IMR-90 (cell line): ENCODE measurements around the gene CDK18. TPM values are rescaled to one million over a fixed set of nuclear protein-coding genes. Genes with fewer than 3 reads are reported as not detected.

ENCODE experiments used
- ATAC-seq: fragments of 200-7000 bp; cut with Tn5 transposase; 2 replicates; pipeline ENCODE4 v1.9.1; 2020; ENCODE audit warnings: low read depth, mild to moderate bottlenecking, moderate library complexity
- BruUV-seq: library from RNA; stranded (reverse); fragments of 400-500 nt; replicated peaks from 2 replicates; lab custom pipeline; 2021; lab: Mats Ljungman, UMichigan
- CTCF ChIA-PET: fragments of 300-600 bp; formaldehyde crosslinking; extraction: SDS; loops from one replicate; lab custom pipeline; 2021; ENCODE audit warnings: antibody characterized with exemption; lab: Yijun Ruan, JAX
- POLR2A ChIA-PET: fragments of 300-600 bp; sonication (Branson Sonifier 250); formaldehyde crosslinking; loops from one replicate; lab custom pipeline; 2022; ENCODE audit warnings: antibody characterized with exemption; ENCODE audit not compliant: unreplicated experiment; lab: Charles Lee
- DNase-seq: peaks from one replicate; pipeline ENCODE4 v3.0.0; 2013
- H2AFZ ChIP-seq: replicated peaks from 2 replicates; pipeline ENCODE3; 2013; ENCODE audit warnings: low read length, mild to moderate bottlenecking; ENCODE audit not compliant: poor library complexity
- H2AK5ac ChIP-seq: 2 replicates; pipeline ENCODE4 v1.6.1; 2013; ENCODE audit warnings: low read depth, low read length, inconsistent platforms
- H2AK9ac ChIP-seq: replicated peaks from 2 replicates; pipeline ENCODE3; 2013; ENCODE audit warnings: mild to moderate bottlenecking, low read depth, low read length, moderate library complexity; ENCODE audit not compliant: poor library complexity
- H2BK120ac ChIP-seq: 2 replicates; pipeline ENCODE4 v1.6.1; 2013; ENCODE audit warnings: low read depth, low read length, inconsistent platforms
- H2BK15ac ChIP-seq: 3 replicates; pipeline ENCODE4 v1.6.1; 2013; ENCODE audit warnings: low read depth, low read length, inconsistent platforms
- H2BK20ac ChIP-seq: 2 replicates; pipeline ENCODE4 v1.6.1; 2013; ENCODE audit warnings: low read depth, mild to moderate bottlenecking, inconsistent platforms, low read length, moderate library complexity
- H2BK5ac ChIP-seq: 2 replicates; pipeline ENCODE4 v1.6.1; 2013; ENCODE audit warnings: mild to moderate bottlenecking, low read depth, low read length, inconsistent platforms; ENCODE audit not compliant: poor library complexity, severe bottlenecking
- H3K14ac ChIP-seq: replicated peaks from 2 replicates; pipeline ENCODE4 v1.6.1; 2013; ENCODE audit warnings: low read depth, low read length, inconsistent platforms
- H3K18ac ChIP-seq: 2 replicates; pipeline ENCODE4 v1.6.1; 2013; ENCODE audit warnings: low read depth, low read length, control low read depth
- H3K23ac ChIP-seq: 2 replicates; pipeline ENCODE4 v1.6.1; 2013; ENCODE audit warnings: low read depth, low read length, inconsistent platforms
- H3K27ac ChIP-seq: 2 replicates; pipeline ENCODE4 v1.5.1; 2013; ENCODE audit warnings: mild to moderate bottlenecking, control low read depth, low read length; ENCODE audit not compliant: insufficient read depth
- H3K27me3 ChIP-seq: 2 replicates; pipeline ENCODE4 v1.6.1; 2013; ENCODE audit warnings: low read length; ENCODE audit not compliant: control insufficient read depth, insufficient read depth
- H3K36me3 ChIP-seq: 2 replicates; pipeline ENCODE4 v1.6.1; 2013; ENCODE audit warnings: low read length, mixed read lengths; ENCODE audit not compliant: control insufficient read depth, insufficient read depth
- H3K4ac ChIP-seq: 2 replicates; pipeline ENCODE4 v1.6.1; 2013; ENCODE audit warnings: low read depth, low read length, inconsistent platforms
- H3K4me1 ChIP-seq: 2 replicates; pipeline ENCODE4 v1.6.1; 2013; ENCODE audit warnings: low read length, mixed read lengths; ENCODE audit not compliant: control insufficient read depth, insufficient read depth
- H3K4me2 ChIP-seq: 2 replicates; pipeline ENCODE4 v1.6.1; 2013; ENCODE audit warnings: low read depth, mild to moderate bottlenecking, control low read depth, low read length, moderate library complexity
- H3K4me3 ChIP-seq: 2 replicates; pipeline ENCODE4 v1.5.1; 2013; ENCODE audit warnings: low read depth, mild to moderate bottlenecking, control low read depth, low read length, moderate library complexity; ENCODE audit not compliant: insufficient read depth
- H3K56ac ChIP-seq: 2 replicates; pipeline ENCODE4 v1.6.1; 2013; ENCODE audit warnings: low read length, inconsistent platforms; ENCODE audit not compliant: insufficient read depth; ENCODE audit errors: extremely low read depth
- H3K79me1 ChIP-seq, 2 experiments: 2 replicates each; pipeline ENCODE4 v1.6.1; 2013; ENCODE audit warnings: low read length in 2 of 2, inconsistent platforms in 1 of 2, low read depth in 1 of 2
- H3K9ac ChIP-seq: 2 replicates; pipeline ENCODE4 v1.6.1; 2013; ENCODE audit warnings: low read depth, low read length, control low read depth
- H3K9me1 ChIP-seq: 2 replicates; pipeline ENCODE4 v1.6.1; 2013; ENCODE audit warnings: low read length, inconsistent platforms; ENCODE audit not compliant: insufficient read depth
- H3K9me3 ChIP-seq: 2 replicates; pipeline ENCODE4 v1.6.1; 2013; ENCODE audit warnings: low read length; ENCODE audit not compliant: control insufficient read depth, insufficient read depth
- H4K20me1 ChIP-seq: 2 replicates; pipeline ENCODE4 v1.6.1; 2013; ENCODE audit warnings: low read length, inconsistent platforms; ENCODE audit not compliant: insufficient read depth
- H4K5ac ChIP-seq: 2 replicates; pipeline ENCODE4 v1.6.1; 2013; ENCODE audit warnings: mild to moderate bottlenecking, low read depth, low read length, control low read depth
- H4K8ac ChIP-seq, 2 experiments: 2 replicates each; pipeline ENCODE4 v1.6.1; 2013; ENCODE audit warnings: low read depth in 2 of 2, low read length in 2 of 2, control low read depth in 1 of 2, inconsistent platforms in 1 of 2
- H4K91ac ChIP-seq: 2 replicates; pipeline ENCODE4 v1.6.1; 2013; ENCODE audit warnings: low read depth, low read length, inconsistent platforms; ENCODE audit not compliant: insufficient read depth
- CEBPB ChIP-seq: IDR thresholded peaks from 2 replicates; pipeline ENCODE4 v1.6.1; 2012; ENCODE audit warnings: low read depth, low read length, improper control_type of control experiment
- MAFK ChIP-seq: IDR thresholded peaks from 2 replicates; pipeline ENCODE4 v1.6.1; 2012; ENCODE audit warnings: low read depth, low read length, improper control_type of control experiment
- NFE2L2 ChIP-seq: fragments of 150-350 bp; IDR thresholded peaks from 2 replicates; pipeline ENCODE4 v1.6.1; 2016; ENCODE audit warnings: low read depth, mild to moderate bottlenecking, low read length
- POLR2A ChIP-seq: IDR thresholded peaks from 2 replicates; pipeline ENCODE4 v1.6.1; 2012; ENCODE audit warnings: mild to moderate bottlenecking, low read depth, low read length
- RAD21 ChIP-seq: IDR thresholded peaks from 2 replicates; pipeline ENCODE4 v1.6.1; 2012; ENCODE audit warnings: low read length, improper control_type of control experiment
- RCOR1 ChIP-seq: IDR thresholded peaks from 2 replicates; pipeline ENCODE4 v1.6.1; 2012; ENCODE audit warnings: mild to moderate bottlenecking, low read length, improper control_type of control experiment; ENCODE audit not compliant: insufficient replicate concordance
- SMC3 ChIP-seq: fragments of 150-350 bp; IDR thresholded peaks from 2 replicates; pipeline ENCODE4 v1.6.1; 2016; ENCODE audit warnings: low read depth, mild to moderate bottlenecking, antibody characterized with exemption, low read length, moderate library complexity
- WGBS, 2 experiments: methylation state at CpG; one replicate each; pipeline versions ENCODE4 v1.1.5 to v1.1.7; 2013; ENCODE audit warnings: missing lambda C conversion rate in 2 of 2; ENCODE audit not compliant: insufficient read length in 1 of 2; ENCODE audit errors: extremely low coverage in 2 of 2; 5-methylcytosine and 5-hydroxymethylcytosine counted together
- dilution Hi-C: fragments of 300-500 bp; cut with HindIII; formaldehyde crosslinking; loops from one replicate; pipeline ENCODE4 v1.14.3; 2018; ENCODE audit warnings: low sequenced_read_pairs; ENCODE audit not compliant: unreplicated experiment
- in situ Hi-C: fragments of 300-500 bp; cut with MboI; formaldehyde crosslinking; loops from 3 replicates; pipeline ENCODE4 v1.14.3; 2019; ENCODE audit warnings: low sequenced_read_pairs, inconsistent platforms, mixed read lengths
- intact Hi-C: fragments of 100-400 bp; cut with micrococcal nuclease; formaldehyde crosslinking; loops from 2 replicates; pipeline ENCODE4 v1.10.0; 2022
- polyA plus RNA-seq, 3 experiments: library from polyadenylated mRNA; depleted of rRNA; stranded (reverse); fragments of >200 nt; gene quantifications; 2 replicates each; pipeline ENCODE4 v1.2.3, GENCODE V29; 2012; ENCODE audit warnings: low replicate concordance in 1 of 3
- total RNA-seq: library from RNA; depleted of rRNA; stranded (reverse); fragments of >200 nt; gene quantifications from 2 replicates; pipeline ENCODE4 v1.2.3, GENCODE V29; 2012
- TF ChIP-seq, protein P1 (sequence below): conservative IDR thresholded peaks from 2 replicates; pipeline ENCODE4 v1.5.1; 2012; ENCODE audit warnings: mild to moderate bottlenecking, low read depth, low read length, improper control_type of control experiment
- TF ChIP-seq, protein P2 (sequence below): fragments of 150-350 bp; IDR thresholded peaks from 2 replicates; pipeline ENCODE4 v1.6.1; 2016; ENCODE audit warnings: low read depth, mild to moderate bottlenecking, low read length, moderate library complexity, borderline replicate concordance
- TF ChIP-seq, protein P3 (sequence below): fragments of 150-350 bp; IDR thresholded peaks from 2 replicates; pipeline ENCODE4 v1.6.1; 2017; ENCODE audit warnings: mild to moderate bottlenecking, antibody characterized with exemption, low read length, low read depth

Gene CDK18
- total and polyA plus RNA-seq, 2 of the 4 experiments (the other 2 are of a cell fraction) = 0.18 to 0.48 TPM

DNA sequence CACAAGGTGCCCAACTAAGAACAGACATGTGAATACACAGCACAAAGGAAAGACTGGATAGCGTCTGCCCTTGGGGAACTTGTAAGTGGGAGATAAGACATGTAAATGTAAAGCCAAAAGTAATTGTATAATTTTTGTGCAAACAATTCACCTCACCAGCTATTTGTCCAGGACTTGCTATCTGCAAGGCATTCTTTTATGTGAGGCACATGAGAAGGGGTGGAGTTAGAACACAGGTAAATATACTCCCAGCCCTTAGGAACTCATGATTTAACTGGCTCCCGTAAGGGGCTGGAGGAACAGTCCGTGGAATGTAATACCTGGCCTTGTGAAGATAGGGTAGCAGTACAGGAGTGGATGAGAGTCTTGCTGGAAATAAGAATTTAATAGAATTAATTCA, 61.3 kb downstream of the CDK18 start:
- in situ Hi-C loops (no loop called here), intact Hi-C loops (no loop called here), dilution Hi-C loops (no loop called here)
- Histone ChIP-seq H3K36me3 (no peaks in the 10 kb centered on the region), H3K4ac (no peak overlapping the region), H2BK120ac (no peak overlapping the region), H3K14ac (no peak overlapping the region), H2BK15ac (no peak overlapping the region), H3K18ac (no peak overlapping the region), H3K23ac (no peak overlapping the region), H3K9me3 (peaks cover 7% of the 10 kb centered on the region), H4K8ac (no peak overlapping the region), H3K4me2 (no peak overlapping the region), H2AFZ (no peak overlapping the region), H2BK20ac (no peak overlapping the region), H3K56ac (no peak overlapping the region), H3K27ac (no peak overlapping the region), H3K79me1 (no peaks in the 10 kb centered on the region), H2AK5ac (no peak overlapping the region), H4K5ac (no peak overlapping the region), H3K27me3 (peaks cover 65% of the 10 kb centered on the region), H3K9me1 (no peaks in the 10 kb centered on the region), H4K20me1 (no peaks in the 10 kb centered on the region), H2BK5ac (no peak overlapping the region), H2AK9ac (no peak overlapping the region), H3K4me1 (peaks cover 2% of the 10 kb centered on the region; the same call in 1 of the 2 replicates), H3K9ac (no peak overlapping the region), H4K91ac (no peak overlapping the region), H3K4me3 (no peak overlapping the region)
- BruUV-seq = no TSS peak
- no peak for DNase-seq
- ChIA-PET CTCF (no interaction called here), POLR2A (no interaction called here)
- no peak for TF ChIP-seq SMC3
- TF ChIP-seq, protein P1, sequence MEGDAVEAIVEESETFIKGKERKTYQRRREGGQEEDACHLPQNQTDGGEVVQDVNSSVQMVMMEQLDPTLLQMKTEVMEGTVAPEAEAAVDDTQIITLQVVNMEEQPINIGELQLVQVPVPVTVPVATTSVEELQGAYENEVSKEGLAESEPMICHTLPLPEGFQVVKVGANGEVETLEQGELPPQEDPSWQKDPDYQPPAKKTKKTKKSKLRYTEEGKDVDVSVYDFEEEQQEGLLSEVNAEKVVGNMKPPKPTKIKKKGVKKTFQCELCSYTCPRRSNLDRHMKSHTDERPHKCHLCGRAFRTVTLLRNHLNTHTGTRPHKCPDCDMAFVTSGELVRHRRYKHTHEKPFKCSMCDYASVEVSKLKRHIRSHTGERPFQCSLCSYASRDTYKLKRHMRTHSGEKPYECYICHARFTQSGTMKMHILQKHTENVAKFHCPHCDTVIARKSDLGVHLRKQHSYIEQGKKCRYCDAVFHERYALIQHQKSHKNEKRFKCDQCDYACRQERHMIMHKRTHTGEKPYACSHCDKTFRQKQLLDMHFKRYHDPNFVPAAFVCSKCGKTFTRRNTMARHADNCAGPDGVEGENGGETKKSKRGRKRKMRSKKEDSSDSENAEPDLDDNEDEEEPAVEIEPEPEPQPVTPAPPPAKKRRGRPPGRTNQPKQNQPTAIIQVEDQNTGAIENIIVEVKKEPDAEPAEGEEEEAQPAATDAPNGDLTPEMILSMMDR = no peak
- no peak for TF ChIP-seq CEBPB
- no peak for TF ChIP-seq RAD21
- TF ChIP-seq, protein P2, sequence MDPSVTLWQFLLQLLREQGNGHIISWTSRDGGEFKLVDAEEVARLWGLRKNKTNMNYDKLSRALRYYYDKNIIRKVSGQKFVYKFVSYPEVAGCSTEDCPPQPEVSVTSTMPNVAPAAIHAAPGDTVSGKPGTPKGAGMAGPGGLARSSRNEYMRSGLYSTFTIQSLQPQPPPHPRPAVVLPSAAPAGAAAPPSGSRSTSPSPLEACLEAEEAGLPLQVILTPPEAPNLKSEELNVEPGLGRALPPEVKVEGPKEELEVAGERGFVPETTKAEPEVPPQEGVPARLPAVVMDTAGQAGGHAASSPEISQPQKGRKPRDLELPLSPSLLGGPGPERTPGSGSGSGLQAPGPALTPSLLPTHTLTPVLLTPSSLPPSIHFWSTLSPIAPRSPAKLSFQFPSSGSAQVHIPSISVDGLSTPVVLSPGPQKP = no peak
- no peak for TF ChIP-seq NFE2L2
- TF ChIP-seq MAFK = no peak
- TF ChIP-seq POLR2A = no peak
- TF ChIP-seq, protein P3, sequence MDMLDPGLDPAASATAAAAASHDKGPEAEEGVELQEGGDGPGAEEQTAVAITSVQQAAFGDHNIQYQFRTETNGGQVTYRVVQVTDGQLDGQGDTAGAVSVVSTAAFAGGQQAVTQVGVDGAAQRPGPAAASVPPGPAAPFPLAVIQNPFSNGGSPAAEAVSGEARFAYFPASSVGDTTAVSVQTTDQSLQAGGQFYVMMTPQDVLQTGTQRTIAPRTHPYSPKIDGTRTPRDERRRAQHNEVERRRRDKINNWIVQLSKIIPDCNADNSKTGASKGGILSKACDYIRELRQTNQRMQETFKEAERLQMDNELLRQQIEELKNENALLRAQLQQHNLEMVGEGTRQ = no peak
- TF ChIP-seq RCOR1 = no peak
- no CpG with 5 or more reads among the region's 3 CpGs for WGBS, 2 experiments
- ATAC-seq = no peak
